GM13976 (cell line): ENCODE measurements around the gene RSU1.

ENCODE experiments used
- DNase-seq: peaks from one replicate; pipeline ENCODE4 v3.0.0; 2012; ENCODE audit warnings: low spot score
- in situ Hi-C: fragments of 300-500 bp; cut with MboI; formaldehyde crosslinking; loops from one replicate; pipeline ENCODE4 v1.12.0; 2022; ENCODE audit warnings: low sequenced_read_pairs, mixed read lengths, inconsistent platforms; ENCODE audit not compliant: unreplicated experiment
- TF ChIP-seq, protein P1 (sequence below): IDR thresholded peaks from 2 replicates; pipeline ENCODE4 v1.5.1; 2012; ENCODE audit warnings: borderline replicate concordance, mild to moderate bottlenecking; ENCODE audit not compliant: insufficient read depth; ENCODE audit errors: extremely low read depth, missing control alignments, control extremely low read depth

The RSU1 gene

DNA sequence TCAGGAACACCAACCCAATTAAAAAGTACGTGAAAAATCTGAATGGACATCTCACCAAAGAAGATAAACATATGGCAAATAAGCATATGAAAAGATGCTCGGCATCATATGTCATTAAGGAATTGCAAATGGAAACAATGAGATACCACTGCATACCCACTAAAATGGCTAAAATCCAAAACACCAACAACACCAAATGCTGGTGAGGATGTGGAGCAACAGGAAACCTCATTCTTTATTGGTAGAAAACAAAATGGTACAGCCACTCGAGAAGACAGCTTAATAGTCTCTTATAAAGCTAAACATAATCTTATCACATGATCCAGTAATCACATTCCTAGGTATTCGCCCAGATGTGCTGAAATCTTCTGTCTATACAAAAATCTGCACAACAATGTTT is 13.1 kb downstream of the RSU1 start:
- DNase-seq = no peak
- in situ Hi-C loops = loop anchor here (25.0 kb wide), 1 partner anchor 917 kb away; no protein-coding TSS in a partner anchor
- TF ChIP-seq, protein P1, sequence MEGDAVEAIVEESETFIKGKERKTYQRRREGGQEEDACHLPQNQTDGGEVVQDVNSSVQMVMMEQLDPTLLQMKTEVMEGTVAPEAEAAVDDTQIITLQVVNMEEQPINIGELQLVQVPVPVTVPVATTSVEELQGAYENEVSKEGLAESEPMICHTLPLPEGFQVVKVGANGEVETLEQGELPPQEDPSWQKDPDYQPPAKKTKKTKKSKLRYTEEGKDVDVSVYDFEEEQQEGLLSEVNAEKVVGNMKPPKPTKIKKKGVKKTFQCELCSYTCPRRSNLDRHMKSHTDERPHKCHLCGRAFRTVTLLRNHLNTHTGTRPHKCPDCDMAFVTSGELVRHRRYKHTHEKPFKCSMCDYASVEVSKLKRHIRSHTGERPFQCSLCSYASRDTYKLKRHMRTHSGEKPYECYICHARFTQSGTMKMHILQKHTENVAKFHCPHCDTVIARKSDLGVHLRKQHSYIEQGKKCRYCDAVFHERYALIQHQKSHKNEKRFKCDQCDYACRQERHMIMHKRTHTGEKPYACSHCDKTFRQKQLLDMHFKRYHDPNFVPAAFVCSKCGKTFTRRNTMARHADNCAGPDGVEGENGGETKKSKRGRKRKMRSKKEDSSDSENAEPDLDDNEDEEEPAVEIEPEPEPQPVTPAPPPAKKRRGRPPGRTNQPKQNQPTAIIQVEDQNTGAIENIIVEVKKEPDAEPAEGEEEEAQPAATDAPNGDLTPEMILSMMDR = no peak

GRCh38 chr10:16803464-16803863 is 13.8 kb downstream of the RSU1 start:
- TF ChIP-seq, protein P1 = no peak

GRCh38 chr10:16799621-16800020 is 17.6 kb downstream of the RSU1 start:
- in situ Hi-C loops = loop anchor here (25.0 kb wide), 2 partner anchors 687 to 912 kb away; no protein-coding TSS in a partner anchor
- TF ChIP-seq, protein P1 = no peak

More at GRCh38 chr10:16803464-16803863, 13.8 kb downstream of the RSU1 start:
- in situ Hi-C loops = loop anchor here (25.0 kb wide), 1 partner anchor 916 kb away; no protein-coding TSS in a partner anchor
- DNase-seq = no peak

GRCh38 chr10:16798571-16798970 is 18.7 kb downstream of the RSU1 start:
- TF ChIP-seq, protein P1 = no peak
- DNase-seq = no peak
- in situ Hi-C loops = loop anchor here (25.0 kb wide), 1 partner anchor 686 kb away; no protein-coding TSS in a partner anchor

More at GRCh38 chr10:16799621-16800020, 17.6 kb downstream of the RSU1 start:
- peak; percentile 45 for DNase-seq

DNA sequence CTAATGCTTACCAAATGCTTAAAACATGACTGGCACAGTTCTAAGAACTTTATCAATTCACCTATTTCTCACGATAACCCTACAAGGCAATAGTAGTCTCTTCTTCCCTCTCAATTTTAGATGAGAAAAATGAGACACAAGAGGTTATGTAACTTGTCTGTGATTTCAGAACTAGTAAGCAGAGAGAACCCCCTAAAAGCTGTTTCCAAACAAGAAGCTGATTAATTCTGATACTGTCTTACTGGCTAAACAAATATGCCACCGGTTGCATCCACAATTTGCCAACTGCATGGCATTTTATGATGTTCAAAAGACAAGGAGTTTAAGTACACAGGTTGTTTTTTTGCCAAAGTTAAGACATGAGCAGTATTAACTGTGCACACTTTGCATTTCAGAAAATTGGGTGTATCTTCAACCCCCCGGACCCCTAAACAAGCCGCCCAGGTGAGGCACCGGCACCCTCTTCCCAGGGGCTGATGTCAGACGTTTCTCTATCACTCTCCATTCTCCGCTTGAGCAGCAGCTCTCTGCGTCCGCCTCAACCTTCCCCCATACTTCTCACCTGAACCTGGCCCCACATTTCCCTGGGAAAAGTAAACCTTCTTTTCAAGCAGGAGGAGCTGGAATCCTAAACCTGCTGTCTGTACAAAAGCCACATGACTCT is 21.7 kb downstream of the RSU1 start:
- TF ChIP-seq, protein P1 = no peak
- DNase-seq = no peak
- in situ Hi-C loops = loop anchor here (25.0 kb wide), 1 partner anchor 683 kb away; no protein-coding TSS in a partner anchor

- in situ Hi-C loops = loop anchor here (25.0 kb wide), 1 partner anchor 682 kb away; no protein-coding TSS in a partner anchor
- TF ChIP-seq, protein P1 = no peak
- no peak for DNase-seq
These were observed 23.2 kb downstream of the RSU1 start for GRCh38 chr10:16794005-16794404.

DNA sequence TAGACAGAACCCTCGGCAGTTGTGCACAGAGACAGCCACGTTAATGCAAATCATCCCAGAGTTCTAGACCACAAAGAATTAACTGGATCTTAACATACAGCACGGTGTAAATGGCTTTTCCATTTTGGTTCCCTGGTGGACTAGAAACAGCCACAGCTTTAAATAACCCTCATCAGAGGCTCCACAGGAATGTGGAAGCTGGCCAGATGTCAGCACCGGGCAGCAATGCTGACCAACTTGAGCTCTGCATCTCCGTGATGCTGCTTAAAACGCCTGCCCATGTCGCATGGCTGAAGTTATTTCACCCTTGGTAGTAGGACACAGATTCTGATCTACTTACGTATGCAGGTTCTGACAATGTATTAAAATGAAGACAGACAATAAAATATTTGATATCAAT is 24.5 kb downstream of the RSU1 start:
- TF ChIP-seq, protein P1 = no peak
- DNase-seq = no peak
- in situ Hi-C loops = loop anchor here (25.0 kb wide), 1 partner anchor 680 kb away; no protein-coding TSS in a partner anchor
